ENCODE measurements around the gene KCNQ1. TPM values are rescaled to one million over a fixed set of nuclear protein-coding genes. Genes with fewer than 3 reads are reported as not detected.
"Not testable (repeated sequence)": the region's sequence is repeated elsewhere in the genome, so short reads cannot be mapped to it uniquely, and the experiment has no call there.

The KCNQ1 gene
- total RNA-seq, 3 donors from 2014 or later, result 3.6 to 6.2 (median 5.1) TPM

DNA sequence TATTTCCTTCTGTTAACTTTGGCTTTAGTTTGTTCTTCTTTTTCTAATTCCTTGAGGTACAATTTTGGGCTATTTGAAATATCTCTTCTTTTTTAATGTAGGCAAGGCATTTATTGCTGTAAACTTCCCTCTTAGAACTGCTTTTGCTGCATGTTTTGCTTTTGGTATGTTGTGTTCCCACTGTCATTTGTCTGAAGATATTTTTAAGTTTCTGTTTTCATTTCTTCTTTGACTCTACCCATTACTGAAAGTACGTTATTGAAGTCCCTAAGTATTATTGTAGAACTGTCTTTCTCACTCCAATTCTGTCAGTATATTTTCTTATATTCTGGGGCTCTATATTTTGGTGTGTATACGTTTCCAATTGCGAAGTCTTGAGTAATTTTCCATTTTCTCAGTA, 177.1 kb downstream of the KCNQ1 start:
- no peak for DNase-seq (ENCODE audit: low spot score in 2 of 2)
- peaks cover 0 to 3% of the 10 kb centered on the region in 2 donors for H3K9me3 ChIP-seq
- no peaks in the 10 kb centered on the region for H3K36me3 ChIP-seq

DNA sequence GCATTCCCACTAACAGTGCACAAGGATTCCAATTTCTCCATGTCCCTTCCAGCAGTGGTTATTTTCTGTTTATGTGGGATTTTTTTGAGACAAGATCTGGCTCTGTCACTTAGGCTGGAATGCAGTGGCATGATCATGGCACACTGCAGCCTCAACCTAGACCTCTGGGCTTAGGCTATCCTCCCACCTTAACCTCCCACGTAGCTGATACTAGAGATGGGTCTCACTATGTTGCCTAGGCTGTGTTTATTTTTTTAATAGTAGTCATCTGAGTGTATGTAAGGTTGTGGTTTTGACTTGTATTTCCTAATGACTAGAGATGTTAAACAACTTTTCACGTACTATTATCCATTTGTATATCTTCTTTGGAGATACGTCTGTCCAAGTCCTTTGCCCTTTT, 180.4 kb downstream of the KCNQ1 start:
- intact Hi-C loops (cut with DNase I; ENCODE audit: low total_unique reads), result no loop called here

More for the DNA sequence above, 177.1 kb downstream of the KCNQ1 start:
- no peak overlapping the region for H3K4me3 ChIP-seq
- TF ChIP-seq, protein P1, sequence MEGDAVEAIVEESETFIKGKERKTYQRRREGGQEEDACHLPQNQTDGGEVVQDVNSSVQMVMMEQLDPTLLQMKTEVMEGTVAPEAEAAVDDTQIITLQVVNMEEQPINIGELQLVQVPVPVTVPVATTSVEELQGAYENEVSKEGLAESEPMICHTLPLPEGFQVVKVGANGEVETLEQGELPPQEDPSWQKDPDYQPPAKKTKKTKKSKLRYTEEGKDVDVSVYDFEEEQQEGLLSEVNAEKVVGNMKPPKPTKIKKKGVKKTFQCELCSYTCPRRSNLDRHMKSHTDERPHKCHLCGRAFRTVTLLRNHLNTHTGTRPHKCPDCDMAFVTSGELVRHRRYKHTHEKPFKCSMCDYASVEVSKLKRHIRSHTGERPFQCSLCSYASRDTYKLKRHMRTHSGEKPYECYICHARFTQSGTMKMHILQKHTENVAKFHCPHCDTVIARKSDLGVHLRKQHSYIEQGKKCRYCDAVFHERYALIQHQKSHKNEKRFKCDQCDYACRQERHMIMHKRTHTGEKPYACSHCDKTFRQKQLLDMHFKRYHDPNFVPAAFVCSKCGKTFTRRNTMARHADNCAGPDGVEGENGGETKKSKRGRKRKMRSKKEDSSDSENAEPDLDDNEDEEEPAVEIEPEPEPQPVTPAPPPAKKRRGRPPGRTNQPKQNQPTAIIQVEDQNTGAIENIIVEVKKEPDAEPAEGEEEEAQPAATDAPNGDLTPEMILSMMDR (IDR thresholded peaks at IDR 0.05), result no peak
- intact Hi-C loops (cut with DNase I; ENCODE audit: low total_unique reads), result no loop called here
- H3K27me3 ChIP-seq, result no peaks in the 10 kb centered on the region
- H3K27ac ChIP-seq, result no peak overlapping the region
- H3K4me1 ChIP-seq, result no peaks in the 10 kb centered on the region

DNA sequence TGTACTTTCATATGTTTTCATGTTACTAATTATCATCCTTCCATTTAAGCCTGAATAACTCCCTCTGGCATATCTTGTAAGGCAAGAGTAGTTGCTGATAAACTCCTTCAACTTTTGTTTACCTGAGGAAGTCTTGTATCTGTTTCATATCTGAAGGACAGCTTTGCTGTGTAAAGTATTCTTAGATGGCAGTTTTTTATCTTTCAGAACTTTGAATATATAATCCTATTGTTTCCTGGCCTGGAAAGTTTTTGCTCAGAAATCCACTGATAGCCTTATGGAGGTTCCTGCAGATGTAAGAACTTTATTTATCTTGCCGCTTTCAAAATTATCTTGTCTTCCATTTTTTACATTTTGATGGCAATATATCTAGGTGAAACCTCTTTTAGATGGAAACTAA, 185.9 kb downstream of the KCNQ1 start:
- TF ChIP-seq, protein P1 (IDR thresholded peaks at IDR 0.05), result no peak
- no peak for TF ChIP-seq POLR2A (IDR thresholded peaks at IDR 0.05)
- TF ChIP-seq POLR2AphosphoS5 (IDR thresholded peaks at IDR 0.05), result no peak
- Histone ChIP-seq H3K4me1 (no peaks in the 10 kb centered on the region), H3K9me3 (peaks cover 21 to 58% of the 10 kb centered on the region in 2 donors), H3K4me3 (no peak overlapping the region), H3K36me3 (no peaks in the 10 kb centered on the region), H3K27me3 (no peaks in the 10 kb centered on the region), H3K27ac (no peak overlapping the region)
- intact Hi-C loops (cut with DNase I; ENCODE audit: low total_unique reads), result no loop called here
- DNase-seq (ENCODE audit: low spot score in 2 of 2), result no peak

More for the DNA sequence above, 180.4 kb downstream of the KCNQ1 start:
- no peak for DNase-seq (ENCODE audit: low spot score in 2 of 2)
- Histone ChIP-seq H3K36me3 (no peaks in the 10 kb centered on the region), H3K4me3 (no peak overlapping the region), H3K9me3 (peaks cover 0 to 20% of the 10 kb centered on the region in 2 donors), H3K27ac (no peak overlapping the region), H3K27me3 (no peaks in the 10 kb centered on the region), H3K4me1 (no peaks in the 10 kb centered on the region)
- TF ChIP-seq, protein P1 (IDR thresholded peaks at IDR 0.05), result no peak
- no peak for TF ChIP-seq POLR2AphosphoS5 (IDR thresholded peaks at IDR 0.05)
- no peak for TF ChIP-seq POLR2A (IDR thresholded peaks at IDR 0.05)

DNA sequence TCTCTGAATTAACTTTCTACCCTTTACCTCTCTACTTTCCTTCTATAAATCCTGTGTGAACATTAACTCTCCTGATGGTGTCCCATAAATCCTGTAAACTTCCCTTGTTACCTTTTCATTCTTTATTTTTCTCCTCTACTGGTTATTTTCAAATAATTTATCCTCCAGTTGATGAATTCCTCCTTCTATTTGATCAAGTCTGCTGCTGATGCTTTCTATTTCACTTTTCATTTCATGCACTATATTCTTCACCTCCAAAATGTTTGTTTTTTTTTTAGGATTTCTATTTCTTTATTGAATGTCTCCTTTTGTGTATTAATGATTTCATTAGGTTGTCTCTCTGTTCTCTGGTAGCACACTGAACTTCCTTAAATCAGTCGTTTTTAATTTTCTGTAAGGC, 186.4 kb downstream of the KCNQ1 start:
- no peaks in the 10 kb centered on the region for H3K27me3 ChIP-seq
- H3K27ac ChIP-seq, result no peak overlapping the region
- no peak for DNase-seq (ENCODE audit: low spot score in 2 of 2)
- peaks cover 21 to 58% of the 10 kb centered on the region in 2 donors for H3K9me3 ChIP-seq
- TF ChIP-seq, protein P1 (IDR thresholded peaks at IDR 0.05), result no peak
- TF ChIP-seq POLR2AphosphoS5 (IDR thresholded peaks at IDR 0.05) (no peak), POLR2A (IDR thresholded peaks at IDR 0.05) (no peak)
- no peak overlapping the region for H3K4me3 ChIP-seq
- intact Hi-C loops (cut with DNase I; ENCODE audit: low total_unique reads), result no loop called here
- no peaks in the 10 kb centered on the region for H3K36me3 ChIP-seq
- H3K4me1 ChIP-seq, result no peaks in the 10 kb centered on the region

DNA sequence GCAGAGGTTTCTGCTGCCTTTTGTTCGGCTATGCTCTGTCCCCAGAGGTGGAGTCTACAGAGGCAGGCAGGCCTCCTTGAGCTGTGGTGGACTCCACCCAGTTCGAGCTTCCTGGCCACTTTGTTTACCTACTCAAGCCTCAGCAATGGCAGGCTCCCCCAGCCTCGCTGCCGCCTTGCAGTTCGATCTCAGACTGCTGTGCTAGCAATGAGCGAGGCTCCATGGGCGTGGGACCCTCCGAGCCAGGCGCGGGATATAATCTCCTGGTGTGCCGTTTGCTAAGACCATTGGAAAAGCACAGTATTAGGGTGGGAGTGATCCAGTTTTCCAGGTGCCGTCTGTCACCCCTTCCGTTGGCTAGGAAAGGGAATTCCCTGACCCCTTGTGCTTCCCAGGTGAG, 195.0 kb downstream of the KCNQ1 start:
- H3K9me3 ChIP-seq, result peaks cover 37 to 76% of the 10 kb centered on the region in 2 donors

GRCh38 chr11:2641623-2642022, 196.8 kb downstream of the KCNQ1 start:
- Histone ChIP-seq H3K27ac (no peak overlapping the region), H3K4me1 (no peaks in the 10 kb centered on the region), H3K27me3 (no peaks in the 10 kb centered on the region), H3K36me3 (no peaks in the 10 kb centered on the region), H3K9me3 (peaks cover 50 to 93% of the 10 kb centered on the region in 2 donors), H3K4me3 (no peak overlapping the region)
- intact Hi-C loops (cut with DNase I; ENCODE audit: low total_unique reads), result no loop called here
- DNase-seq (ENCODE audit: low spot score in 2 of 2), result no peak
- TF ChIP-seq, protein P1 (IDR thresholded peaks at IDR 0.05), result no peak
- TF ChIP-seq POLR2A (IDR thresholded peaks at IDR 0.05) (no peak), POLR2AphosphoS5 (IDR thresholded peaks at IDR 0.05) (no peak)

More for the DNA sequence above, 195.0 kb downstream of the KCNQ1 start:
- H3K27ac ChIP-seq; H3K36me3 ChIP-seq; DNase-seq (ENCODE audit: low spot score in 2 of 2); H3K4me3 ChIP-seq; H3K4me1 ChIP-seq; intact Hi-C loops (cut with DNase I; ENCODE audit: low total_unique reads); H3K27me3 ChIP-seq: not testable (repeated sequence)
